Measurements from ENCODE around the gene ORM1. TPM values are rescaled to one million over a fixed set of nuclear protein-coding genes. Genes with fewer than 3 reads are reported as not detected.
"Not testable (repeated sequence)": the region's sequence is repeated elsewhere in the genome, so short reads cannot be mapped to it uniquely, and the experiment has no call there.

The ORM1 gene
- total RNA-seq = 1 to 10 TPM in 1 of 3 donors, not detected in 2; 2.8 TPM
- long read RNA-seq, donor 1 = 0 reads
- long read RNA-seq, donor 2 = 0 reads

DNA sequence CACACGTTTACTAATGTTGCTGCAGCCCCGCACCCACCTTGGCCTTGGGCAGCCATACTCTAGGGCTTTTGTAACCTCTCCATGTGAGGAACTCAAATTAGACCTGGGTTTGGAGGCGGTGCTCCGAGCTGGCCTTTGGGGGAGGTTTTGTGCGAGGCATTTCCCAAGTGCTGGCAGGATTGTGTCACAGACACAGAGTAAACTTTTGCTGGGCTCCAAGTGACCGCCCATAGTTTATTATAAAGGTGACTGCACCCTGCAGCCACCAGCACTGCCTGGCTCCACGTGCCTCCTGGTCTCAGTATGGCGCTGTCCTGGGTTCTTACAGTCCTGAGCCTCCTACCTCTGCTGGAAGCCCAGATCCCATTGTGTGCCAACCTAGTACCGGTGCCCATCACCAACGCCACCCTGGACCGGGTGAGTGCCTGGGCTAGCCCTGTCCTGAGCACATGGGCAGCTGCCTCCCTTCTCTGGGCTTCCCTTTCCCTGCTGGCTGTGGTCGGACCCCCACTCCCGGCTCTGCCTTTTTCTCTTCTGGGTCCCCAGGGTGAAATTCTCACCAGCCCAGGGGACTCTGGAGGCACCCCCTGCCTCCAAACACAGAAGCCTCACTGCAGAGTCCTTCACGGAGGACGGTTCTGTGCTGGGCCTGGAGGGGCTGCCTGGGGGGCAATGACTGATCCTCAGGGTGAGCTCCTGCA, at the start of gene ORM1:
TSS of gene ORM1 (plus strand) at position 268 of the 701 bp plus-strand sequence. CDS start at position 304, 36 bp downstream.
- ATAC-seq (peak; percentile 30), DNase-seq (peak in 1 of 3 donors; percentile 8)
- H3K4me3 ChIP-seq; intact Hi-C loops (cut with DNase I, micrococcal nuclease); H3K4me1 ChIP-seq (ENCODE audit: low read depth); H3K36me3 ChIP-seq (ENCODE audit: low read depth); H3K9me3 ChIP-seq: not testable (repeated sequence)

- DNase-seq (no peak), ATAC-seq (no peak)
- intact Hi-C loops (cut with DNase I, micrococcal nuclease) = loop anchor here in 1 of 2 donors (5.0 kb wide), 1 partner anchor 121 kb away; no protein-coding TSS in a partner anchor
- no peaks in the 10 kb centered on the region for H3K9me3 ChIP-seq
- no peaks in the 10 kb centered on the region for H3K4me1 ChIP-seq (ENCODE audit: low read depth)
- no peaks in the 10 kb centered on the region for H3K36me3 ChIP-seq (ENCODE audit: low read depth)
- TF ChIP-seq, protein P1, sequence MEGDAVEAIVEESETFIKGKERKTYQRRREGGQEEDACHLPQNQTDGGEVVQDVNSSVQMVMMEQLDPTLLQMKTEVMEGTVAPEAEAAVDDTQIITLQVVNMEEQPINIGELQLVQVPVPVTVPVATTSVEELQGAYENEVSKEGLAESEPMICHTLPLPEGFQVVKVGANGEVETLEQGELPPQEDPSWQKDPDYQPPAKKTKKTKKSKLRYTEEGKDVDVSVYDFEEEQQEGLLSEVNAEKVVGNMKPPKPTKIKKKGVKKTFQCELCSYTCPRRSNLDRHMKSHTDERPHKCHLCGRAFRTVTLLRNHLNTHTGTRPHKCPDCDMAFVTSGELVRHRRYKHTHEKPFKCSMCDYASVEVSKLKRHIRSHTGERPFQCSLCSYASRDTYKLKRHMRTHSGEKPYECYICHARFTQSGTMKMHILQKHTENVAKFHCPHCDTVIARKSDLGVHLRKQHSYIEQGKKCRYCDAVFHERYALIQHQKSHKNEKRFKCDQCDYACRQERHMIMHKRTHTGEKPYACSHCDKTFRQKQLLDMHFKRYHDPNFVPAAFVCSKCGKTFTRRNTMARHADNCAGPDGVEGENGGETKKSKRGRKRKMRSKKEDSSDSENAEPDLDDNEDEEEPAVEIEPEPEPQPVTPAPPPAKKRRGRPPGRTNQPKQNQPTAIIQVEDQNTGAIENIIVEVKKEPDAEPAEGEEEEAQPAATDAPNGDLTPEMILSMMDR (IDR thresholded peaks at IDR 0.05) = no peak
- no peak overlapping the region for H3K4me3 ChIP-seq
These were observed 49.4 kb upstream of the ORM1 start for GRCh38 chr9:114273461-114273881.

DNA sequence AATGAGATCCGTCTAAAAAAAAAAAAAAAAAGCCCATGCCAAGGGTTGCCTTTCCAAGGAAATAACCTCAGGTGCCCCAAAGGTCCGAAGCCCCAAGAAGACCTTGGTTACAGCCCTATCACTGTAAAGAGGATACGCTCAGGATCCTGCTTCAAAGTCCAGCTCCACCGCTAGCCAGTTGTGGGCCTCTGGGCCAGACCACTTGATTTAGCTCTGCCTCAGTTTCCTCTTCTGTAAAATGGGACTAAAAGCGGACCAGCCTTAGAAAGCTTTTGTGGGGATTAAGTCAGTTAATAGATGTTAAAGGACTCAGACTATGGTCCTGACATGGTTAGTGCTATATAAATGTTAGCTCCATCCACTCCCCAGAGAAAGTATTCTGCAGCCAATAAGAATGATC, 48.7 kb upstream of the ORM1 start:
- Histone ChIP-seq H3K9me3 (no peaks in the 10 kb centered on the region), H3K4me1 (ENCODE audit: low read depth) (no peaks in the 10 kb centered on the region), H3K36me3 (ENCODE audit: low read depth) (no peaks in the 10 kb centered on the region), H3K4me3 (no peak overlapping the region)
- no peak for ATAC-seq
- TF ChIP-seq, protein P1 (IDR thresholded peaks at IDR 0.05) = no peak
- intact Hi-C loops (cut with DNase I, micrococcal nuclease) = loop anchor here in 1 of 2 donors (5.0 kb wide), 1 partner anchor 122 kb away; no protein-coding TSS in a partner anchor
- no peak for DNase-seq

DNA sequence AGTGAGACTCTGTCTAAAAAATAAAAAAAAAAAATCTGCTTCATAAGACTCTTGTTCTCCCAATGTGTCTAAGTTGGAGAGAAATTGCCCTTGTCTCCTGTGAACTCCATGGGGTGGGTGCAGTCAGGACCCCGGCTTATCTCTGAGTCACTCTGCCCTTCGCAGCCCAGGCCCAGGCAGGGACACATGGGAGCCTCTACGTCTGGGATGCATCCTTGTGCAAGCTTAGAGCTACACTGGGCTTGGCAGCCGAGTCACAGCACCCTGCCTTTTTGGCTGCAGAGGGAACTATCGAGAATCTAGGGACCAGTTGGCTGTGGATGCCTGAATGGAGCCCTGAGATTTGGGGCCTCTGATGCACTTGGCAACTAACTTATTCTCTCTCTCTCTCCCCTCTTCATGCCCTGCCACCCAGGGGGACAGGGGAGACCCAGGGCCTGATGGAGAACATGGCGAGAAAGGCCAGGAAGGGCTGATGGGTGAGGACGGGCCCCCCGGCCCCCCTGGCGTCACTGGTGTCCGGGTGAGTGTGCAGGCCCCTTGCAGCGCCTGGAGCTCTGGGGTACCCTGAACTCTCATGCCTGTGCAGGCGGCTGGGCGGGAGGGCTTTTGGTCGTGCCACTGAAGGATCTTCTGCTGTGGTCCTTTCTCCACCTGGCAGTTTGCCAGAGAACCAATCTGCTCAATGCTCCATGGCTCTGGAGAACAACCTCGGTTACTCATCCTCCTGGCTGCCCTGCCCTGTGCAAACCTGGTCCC, 47.5 kb upstream of the ORM1 start:
- TF ChIP-seq, protein P1 (IDR thresholded peaks at IDR 0.05) = no peak
- intact Hi-C loops (cut with DNase I, micrococcal nuclease) = no loop called here
- Histone ChIP-seq H3K4me1 (ENCODE audit: low read depth) (no peaks in the 10 kb centered on the region), H3K36me3 (ENCODE audit: low read depth) (no peaks in the 10 kb centered on the region), H3K4me3 (no peak overlapping the region), H3K9me3 (no peaks in the 10 kb centered on the region)
- DNase-seq (peak in 1 of 3 donors; percentile 23), ATAC-seq (no peak)

- H3K4me1 ChIP-seq (ENCODE audit: low read depth) = no peaks in the 10 kb centered on the region
- H3K9me3 ChIP-seq = no peaks in the 10 kb centered on the region
- intact Hi-C loops (cut with DNase I, micrococcal nuclease) = no loop called here
- H3K36me3 ChIP-seq (ENCODE audit: low read depth) = no peaks in the 10 kb centered on the region
- TF ChIP-seq, protein P1 (IDR thresholded peaks at IDR 0.05) = no peak
- peak in 1 of 3 donors; percentile 36 for DNase-seq
- ATAC-seq = peak; percentile 15
- H3K4me3 ChIP-seq = no peak overlapping the region
These were observed 45.7 kb upstream of the ORM1 start for GRCh38 chr9:114276908-114277821.

Data from mucosa of descending colon (tissue), 3 donors.